Activated naive CD4-positive, alpha-beta T cell treated with anti-CD3 and anti-CD28 coated beads for 36 hours (primary cell): Measurements from ENCODE around the gene PTPRK. TPM values are rescaled to one million over a fixed set of nuclear protein-coding genes. Genes with fewer than 3 reads are reported as not detected.

Experiments
- CTCF ChIA-PET: fragments of 350-600 bp; sonication (Branson Sonifier 250); formaldehyde crosslinking; loops from one replicate; lab custom pipeline; 2021; ENCODE audit warnings: antibody characterized with exemption; lab: Charles Lee
- DNase-seq: peaks from one replicate; pipeline ENCODE4 v3.0.0-alpha.2; 2020
- H3K27ac Mint-ChIP-seq: one replicate; pipeline ENCODE4 v1.8.0; 2021; ENCODE audit warnings: mild to moderate bottlenecking, mixed read lengths
- H3K27me3 Mint-ChIP-seq: one replicate; pipeline ENCODE4 v1.8.0; 2021; ENCODE audit warnings: low read depth, mixed read lengths
- H3K36me3 Mint-ChIP-seq: one replicate; pipeline ENCODE4 v1.8.0; 2021; ENCODE audit warnings: low read depth, mixed read lengths
- H3K4me1 Mint-ChIP-seq: one replicate; pipeline ENCODE4 v1.8.0; 2021; ENCODE audit warnings: low read depth, mixed read lengths
- H3K4me3 Mint-ChIP-seq: one replicate; pipeline ENCODE4 v1.8.0; 2021; ENCODE audit warnings: mild to moderate bottlenecking, moderate library complexity, mixed read lengths
- H3K9me3 Mint-ChIP-seq: one replicate; pipeline ENCODE4 v1.8.0; 2021; ENCODE audit warnings: mixed read lengths
- intact Hi-C: fragments of 100-400 bp; cut with micrococcal nuclease; formaldehyde crosslinking; loops from one replicate; pipeline ENCODE4 v1.15.1; 2023
- total RNA-seq, 2 experiments: library from RNA; stranded (reverse); gene quantifications; one replicate each; pipeline ENCODE4 v1.2.3, GENCODE V29; 2021

PTPRK gene
- total RNA-seq, 2 experiments from 2014 or later, result 5.5 to 8.0 TPM

GRCh38 chr6:128069188-128069587 lies 451.2 kb downstream of the PTPRK start:
- CTCF ChIA-PET, result no interaction called here
- intact Hi-C loops, result no loop called here
- no peaks in the 10 kb centered on the region for H3K9me3 Mint-ChIP-seq
- H3K36me3 Mint-ChIP-seq, result no peaks in the 10 kb centered on the region
- H3K27me3 Mint-ChIP-seq, result no peaks in the 10 kb centered on the region
- peaks cover 7% of the 10 kb centered on the region for H3K4me1 Mint-ChIP-seq
- no peak for DNase-seq
- H3K4me3 Mint-ChIP-seq, result no peak overlapping the region
- no peak overlapping the region for H3K27ac Mint-ChIP-seq

GRCh38 chr6:128068119-128068479 lies 452.3 kb downstream of the PTPRK start:
- Mint-ChIP-seq H3K27ac (no peak overlapping the region), H3K4me3 (no peak overlapping the region), H3K9me3 (no peaks in the 10 kb centered on the region), H3K36me3 (no peaks in the 10 kb centered on the region), H3K4me1 (peaks cover 7% of the 10 kb centered on the region), H3K27me3 (no peaks in the 10 kb centered on the region)
- intact Hi-C loops, result no loop called here
- no peak for DNase-seq
- CTCF ChIA-PET, result no interaction called here

DNA sequence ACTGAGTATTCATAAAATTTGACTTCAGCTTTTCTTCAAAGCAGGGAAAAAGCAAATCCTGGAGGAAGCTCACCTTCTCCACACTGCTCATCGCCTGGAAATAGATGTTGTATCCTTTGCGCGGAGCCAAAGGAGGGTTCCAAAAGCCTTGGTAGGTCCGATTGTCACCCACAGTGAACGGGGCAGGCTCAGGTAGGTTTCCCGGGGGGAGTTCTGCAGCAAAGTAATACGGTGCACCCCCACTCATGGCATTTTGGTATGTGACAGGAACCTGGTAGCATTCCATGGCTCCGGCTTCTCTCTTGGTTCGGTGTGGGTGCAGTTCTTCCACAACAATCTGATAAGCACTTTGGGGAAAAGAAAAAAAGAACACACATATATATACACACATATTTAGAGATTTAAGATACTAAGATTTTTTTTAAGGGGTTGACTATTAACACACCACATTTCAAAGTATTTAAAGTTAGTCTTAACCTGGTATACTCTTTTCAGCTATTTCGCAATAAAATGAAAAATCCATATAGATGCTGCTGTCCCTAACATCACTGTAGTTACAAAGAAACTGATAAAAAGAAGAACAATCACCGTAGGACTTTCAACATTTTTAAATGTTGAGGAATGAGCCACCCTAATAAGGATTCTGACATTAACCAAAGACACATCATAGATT lies 452.8 kb downstream of the PTPRK start:
- H3K27ac Mint-ChIP-seq, result no peak overlapping the region
- CTCF ChIA-PET, result interaction anchor here (0.7 kb wide), 1 partner anchor 1764 kb away, joined by 3 read pairs; no protein-coding TSS in a partner anchor

DNA sequence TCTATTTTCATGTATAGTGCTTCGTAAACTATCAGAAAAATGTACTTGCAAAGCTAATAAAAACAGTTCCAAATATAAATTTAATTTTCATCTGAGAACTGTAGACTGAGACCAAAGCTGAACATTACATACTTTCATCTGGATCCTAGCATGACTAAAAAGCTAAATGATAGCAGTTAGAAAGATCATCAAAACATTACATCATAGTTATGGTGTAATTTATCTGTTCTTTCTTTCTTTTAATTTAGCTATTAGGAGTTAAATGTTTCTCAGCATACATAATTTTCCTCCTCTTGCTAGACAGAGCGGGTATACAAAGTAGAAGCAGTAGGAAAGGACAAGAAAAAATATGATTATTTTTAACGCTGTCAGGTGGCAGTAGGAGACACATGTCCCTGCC lies 455.3 kb downstream of the PTPRK start:
- H3K36me3 Mint-ChIP-seq, result no peaks in the 10 kb centered on the region
- peaks cover 2% of the 10 kb centered on the region for H3K4me1 Mint-ChIP-seq
- H3K27ac Mint-ChIP-seq, result no peak overlapping the region
- H3K4me3 Mint-ChIP-seq, result no peak overlapping the region
- intact Hi-C loops, result no loop called here
- no peak for DNase-seq
- H3K27me3 Mint-ChIP-seq, result no peaks in the 10 kb centered on the region
- CTCF ChIA-PET, result no interaction called here
- H3K9me3 Mint-ChIP-seq, result no peaks in the 10 kb centered on the region

More for the DNA sequence above, 452.8 kb downstream of the PTPRK start:
- H3K9me3 Mint-ChIP-seq, result no peaks in the 10 kb centered on the region
- H3K4me1 Mint-ChIP-seq, result peaks cover 7% of the 10 kb centered on the region
- intact Hi-C loops, result no loop called here
- H3K4me3 Mint-ChIP-seq, result no peak overlapping the region
- H3K27me3 Mint-ChIP-seq, result no peaks in the 10 kb centered on the region
- no peaks in the 10 kb centered on the region for H3K36me3 Mint-ChIP-seq
- no peak for DNase-seq

GRCh38 chr6:128064540-128064895 lies 455.9 kb downstream of the PTPRK start:
- Mint-ChIP-seq H3K9me3 (no peaks in the 10 kb centered on the region), H3K4me1 (peaks cover 2% of the 10 kb centered on the region), H3K27me3 (no peaks in the 10 kb centered on the region), H3K36me3 (no peaks in the 10 kb centered on the region), H3K4me3 (no peak overlapping the region), H3K27ac (no peak overlapping the region)
- no peak for DNase-seq
- intact Hi-C loops, result no loop called here
- CTCF ChIA-PET, result interaction anchor here (0.5 kb wide), 1 partner anchor 210 kb away, joined by 4 read pairs; no protein-coding TSS in a partner anchor

DNA sequence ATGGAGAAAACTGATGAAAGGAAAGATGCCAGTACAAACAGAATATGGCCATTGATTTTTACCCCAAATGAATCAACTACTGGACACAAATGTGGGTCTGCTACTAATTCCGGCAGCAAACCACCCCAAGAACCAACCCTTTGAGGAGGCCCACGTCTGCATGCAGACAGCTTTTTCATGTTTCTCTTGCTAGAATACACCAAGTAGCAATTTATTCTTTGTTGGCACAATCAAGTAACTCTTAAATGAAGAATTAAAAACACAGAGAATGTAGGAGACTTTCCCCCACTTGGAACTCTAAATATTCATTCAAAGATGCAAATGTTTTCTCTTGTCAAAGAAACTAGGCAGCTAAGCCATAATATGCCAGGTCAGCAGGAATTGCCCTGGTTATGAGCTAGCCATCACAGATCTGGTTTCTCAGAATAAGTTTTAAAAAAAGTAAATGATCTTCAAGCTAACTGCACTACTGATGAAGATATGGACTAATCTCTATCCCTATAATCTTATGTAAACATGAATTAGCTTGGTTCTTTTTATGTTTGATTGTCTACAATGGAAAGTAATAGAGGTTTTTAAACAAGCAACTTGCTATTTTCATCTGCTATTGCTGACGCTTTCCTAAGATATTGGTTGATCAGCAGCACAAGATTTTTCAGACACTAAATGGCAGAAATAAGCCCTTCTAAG lies 456.4 kb downstream of the PTPRK start:
- H3K27me3 Mint-ChIP-seq, result no peaks in the 10 kb centered on the region
- H3K4me3 Mint-ChIP-seq, result no peak overlapping the region
- no peak for DNase-seq
- no peaks in the 10 kb centered on the region for H3K9me3 Mint-ChIP-seq
- peaks cover 2% of the 10 kb centered on the region for H3K4me1 Mint-ChIP-seq
- no peak overlapping the region for H3K27ac Mint-ChIP-seq
- no peaks in the 10 kb centered on the region for H3K36me3 Mint-ChIP-seq
- CTCF ChIA-PET, result interaction anchor here (0.5 to 0.6 kb wide), 3 partner anchors 44 to 461 kb away, joined by 3 to 4 read pairs (median 4); no protein-coding TSS in a partner anchor
- intact Hi-C loops, result no loop called here

DNA sequence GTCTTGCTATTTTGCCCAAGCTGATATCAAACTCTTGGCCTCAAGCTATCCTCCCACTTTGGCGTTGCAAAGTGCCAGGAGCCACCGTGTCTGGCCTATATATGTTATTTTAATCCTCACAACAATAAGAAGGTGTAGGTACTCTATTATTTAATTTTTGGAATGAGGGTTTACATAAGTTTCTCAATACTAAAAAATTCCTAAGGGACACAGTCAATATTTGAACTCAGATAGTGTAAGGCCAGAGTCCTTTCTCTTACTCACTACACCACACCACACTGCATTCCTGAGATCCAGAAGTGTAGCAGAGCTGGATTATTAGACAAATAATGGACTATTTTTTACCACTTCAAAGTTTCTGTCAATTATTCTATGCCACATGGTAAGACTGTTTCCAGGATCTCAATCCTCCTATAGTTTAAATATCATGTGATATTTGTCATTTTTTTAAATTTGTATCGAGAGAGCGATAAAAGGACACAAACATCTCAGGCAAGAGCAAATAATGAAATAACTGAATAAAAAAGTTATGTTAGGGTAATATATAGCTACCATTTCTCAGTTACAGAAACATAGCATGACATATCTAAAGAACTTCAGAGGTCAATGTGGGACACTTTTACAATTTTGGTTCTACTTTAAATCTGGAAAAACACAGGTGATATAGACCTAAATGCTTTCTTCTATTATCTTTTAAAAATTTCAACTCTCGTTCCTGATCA lies 457.4 kb downstream of the PTPRK start:
- no peaks in the 10 kb centered on the region for H3K9me3 Mint-ChIP-seq
- CTCF ChIA-PET, result no interaction called here

DNA sequence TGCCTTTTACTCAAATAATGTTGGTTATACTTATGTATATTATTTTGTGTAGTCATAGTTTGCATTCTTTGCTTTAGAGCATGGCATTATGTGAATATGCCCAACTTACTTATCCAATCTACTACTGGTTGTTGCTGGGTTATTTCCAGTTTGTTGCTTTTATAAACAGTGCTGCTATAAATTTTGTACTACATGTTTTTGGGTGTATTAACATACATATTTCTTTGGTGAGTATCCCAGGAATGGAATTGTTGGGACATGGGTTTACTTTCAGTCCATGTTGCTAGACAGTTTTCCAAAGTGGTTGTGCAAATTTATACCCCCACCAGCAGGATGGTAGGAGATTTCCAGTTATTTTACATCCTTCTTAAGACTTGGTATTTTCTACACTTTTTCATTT lies 462.5 kb downstream of the PTPRK start:
- Mint-ChIP-seq H3K4me3 (no peak overlapping the region), H3K27ac (no peak overlapping the region), H3K36me3 (no peaks in the 10 kb centered on the region), H3K4me1 (no peaks in the 10 kb centered on the region), H3K27me3 (no peaks in the 10 kb centered on the region), H3K9me3 (no peaks in the 10 kb centered on the region)
- CTCF ChIA-PET, result no interaction called here
- no peak for DNase-seq
- intact Hi-C loops, result no loop called here

More for the DNA sequence above, 457.4 kb downstream of the PTPRK start:
- Mint-ChIP-seq H3K4me1 (peaks cover 2% of the 10 kb centered on the region), H3K27ac (no peak overlapping the region), H3K27me3 (no peaks in the 10 kb centered on the region), H3K4me3 (no peak overlapping the region), H3K36me3 (no peaks in the 10 kb centered on the region)
- intact Hi-C loops, result no loop called here
- DNase-seq, result no peak

GRCh38 chr6:128057541-128057940 lies 462.9 kb downstream of the PTPRK start:
- Mint-ChIP-seq H3K4me3 (no peak overlapping the region), H3K4me1 (no peaks in the 10 kb centered on the region), H3K36me3 (no peaks in the 10 kb centered on the region), H3K27ac (no peak overlapping the region), H3K27me3 (no peaks in the 10 kb centered on the region), H3K9me3 (no peaks in the 10 kb centered on the region)
- CTCF ChIA-PET, result no interaction called here
- intact Hi-C loops, result no loop called here
- no peak for DNase-seq

DNA sequence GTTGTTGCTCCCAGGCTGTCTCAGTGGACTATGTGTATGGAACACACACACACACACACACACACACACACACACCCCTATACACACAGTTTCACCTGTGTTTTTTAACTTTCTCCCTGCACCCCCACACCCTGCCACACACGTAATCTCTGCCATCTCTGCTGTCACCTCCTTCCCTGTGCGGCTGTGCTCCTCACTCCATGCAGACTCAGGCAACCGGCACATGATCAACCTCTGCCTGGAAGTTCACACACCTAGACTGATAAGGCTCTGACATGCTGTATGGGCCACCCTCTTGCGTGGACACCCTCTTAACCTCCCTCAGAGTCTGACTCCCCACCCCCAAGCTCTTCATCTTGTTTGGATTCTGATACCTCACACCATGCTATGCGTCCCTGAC lies 467.3 kb downstream of the PTPRK start:
- intact Hi-C loops, result no loop called here
- no peaks in the 10 kb centered on the region for H3K36me3 Mint-ChIP-seq
- no peaks in the 10 kb centered on the region for H3K27me3 Mint-ChIP-seq
- CTCF ChIA-PET, result no interaction called here
- H3K4me1 Mint-ChIP-seq, result no peaks in the 10 kb centered on the region
- H3K9me3 Mint-ChIP-seq, result no peaks in the 10 kb centered on the region
- no peak overlapping the region for H3K27ac Mint-ChIP-seq
- H3K4me3 Mint-ChIP-seq, result no peak overlapping the region
- DNase-seq, result no peak

GRCh38 chr6:128047989-128048388 lies 472.4 kb downstream of the PTPRK start:
- H3K27ac Mint-ChIP-seq, result no peak overlapping the region
- no peaks in the 10 kb centered on the region for H3K36me3 Mint-ChIP-seq
- H3K9me3 Mint-ChIP-seq, result no peaks in the 10 kb centered on the region
- no peaks in the 10 kb centered on the region for H3K4me1 Mint-ChIP-seq
- CTCF ChIA-PET, result no interaction called here
- DNase-seq, result no peak
- H3K4me3 Mint-ChIP-seq, result no peak overlapping the region
- H3K27me3 Mint-ChIP-seq, result no peaks in the 10 kb centered on the region
- intact Hi-C loops, result no loop called here

DNA sequence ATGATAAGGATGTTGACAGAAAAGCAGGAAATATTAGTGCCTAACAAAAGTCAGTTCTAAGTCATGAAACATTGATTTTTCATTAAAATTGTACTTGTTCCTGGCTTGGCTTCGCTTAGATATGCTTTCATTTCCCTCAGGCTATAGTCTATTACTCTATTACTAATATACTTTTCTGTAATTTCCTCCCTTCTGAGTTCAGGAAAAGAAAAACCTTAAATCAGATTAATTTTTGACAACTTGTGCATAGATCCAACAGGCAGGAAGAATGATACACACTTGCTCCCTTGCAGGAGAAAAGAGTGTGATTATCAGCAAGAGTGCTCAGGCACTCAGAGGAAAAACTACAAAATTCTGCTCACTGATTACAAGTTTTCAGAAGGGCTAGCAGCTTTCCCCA lies 474.4 kb downstream of the PTPRK start:
- Mint-ChIP-seq H3K27ac (no peak overlapping the region), H3K4me3 (no peak overlapping the region), H3K9me3 (no peaks in the 10 kb centered on the region), H3K36me3 (no peaks in the 10 kb centered on the region), H3K4me1 (no peaks in the 10 kb centered on the region), H3K27me3 (no peaks in the 10 kb centered on the region)
- intact Hi-C loops, result no loop called here
- CTCF ChIA-PET, result interaction anchor here (0.6 kb wide), 1 partner anchor 145 kb away, joined by 3 read pairs; no protein-coding TSS in a partner anchor
- DNase-seq, result no peak
